NCI-H2171 (cell line): ENCODE results near the gene NAPSA.
"Not testable (repeated sequence)": the region's sequence is repeated elsewhere in the genome, so short reads cannot be mapped to it uniquely, and the experiment has no call there.

Source experiments
- DNase-seq: peaks from one replicate; lab custom pipeline; 2025; lab: John Stamatoyannopoulos, UW

The NAPSA gene

DNA sequence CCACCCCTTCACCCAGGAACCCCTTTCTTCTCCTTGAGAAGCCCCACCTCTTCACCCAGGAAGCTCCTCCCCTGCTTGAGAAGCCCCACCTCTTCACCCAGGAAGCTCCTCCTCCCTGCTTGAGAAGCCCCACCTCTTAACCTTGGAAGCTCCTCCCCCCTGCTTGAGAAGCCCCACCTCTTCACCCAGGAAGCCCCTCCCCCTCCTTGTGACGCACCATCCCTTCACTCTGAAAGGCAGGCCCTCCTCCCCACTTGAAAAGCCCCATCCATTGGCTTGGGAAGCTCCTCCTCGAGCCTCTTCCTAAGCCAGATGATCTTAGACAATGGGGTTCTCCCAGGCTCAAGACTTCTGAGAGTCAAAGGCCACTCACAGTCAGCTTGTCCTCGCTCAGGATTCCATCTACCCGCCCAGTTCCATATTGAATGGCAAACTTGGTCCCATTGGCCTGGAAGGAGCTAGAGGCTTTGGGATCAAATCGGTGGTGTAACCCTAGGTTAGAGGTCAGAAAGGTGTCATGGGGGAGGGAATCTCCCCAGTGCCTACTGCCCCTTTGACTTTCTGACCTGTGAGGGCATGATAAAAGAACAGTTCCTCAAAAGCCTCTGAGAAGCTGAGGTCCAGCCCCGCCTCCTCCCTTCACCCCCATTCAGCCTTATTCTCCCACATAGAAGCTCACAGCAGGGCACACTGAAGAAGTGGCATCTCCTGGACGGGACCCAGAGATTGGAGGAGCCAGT lies 4.0 kb downstream of the NAPSA start:
- no peak for DNase-seq

DNA sequence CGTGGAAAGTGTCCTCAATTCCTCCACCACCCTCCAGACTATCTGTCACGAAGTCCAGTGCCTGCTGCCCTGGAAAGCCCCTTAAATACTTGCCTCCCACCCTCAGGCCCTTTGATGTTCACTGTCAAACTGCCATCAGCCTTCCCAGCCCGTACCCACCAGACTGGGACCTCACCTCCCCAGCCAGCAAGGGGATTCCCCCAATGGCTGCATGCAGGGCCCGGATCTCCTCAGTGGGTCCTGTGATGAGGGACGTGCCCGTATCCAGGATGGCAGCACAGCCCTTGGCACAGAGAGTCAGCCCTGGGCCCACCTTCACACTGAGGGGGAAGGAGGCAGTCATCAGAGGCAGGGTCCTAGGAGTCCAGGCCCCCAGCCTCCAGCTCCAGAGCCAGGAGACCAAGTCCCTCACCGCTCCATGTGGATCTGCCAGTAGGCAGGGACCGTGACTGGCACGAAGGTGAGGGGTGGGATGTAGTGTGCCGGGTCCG lies 6.1 kb downstream of the NAPSA start:
- DNase-seq: no peak

DNA sequence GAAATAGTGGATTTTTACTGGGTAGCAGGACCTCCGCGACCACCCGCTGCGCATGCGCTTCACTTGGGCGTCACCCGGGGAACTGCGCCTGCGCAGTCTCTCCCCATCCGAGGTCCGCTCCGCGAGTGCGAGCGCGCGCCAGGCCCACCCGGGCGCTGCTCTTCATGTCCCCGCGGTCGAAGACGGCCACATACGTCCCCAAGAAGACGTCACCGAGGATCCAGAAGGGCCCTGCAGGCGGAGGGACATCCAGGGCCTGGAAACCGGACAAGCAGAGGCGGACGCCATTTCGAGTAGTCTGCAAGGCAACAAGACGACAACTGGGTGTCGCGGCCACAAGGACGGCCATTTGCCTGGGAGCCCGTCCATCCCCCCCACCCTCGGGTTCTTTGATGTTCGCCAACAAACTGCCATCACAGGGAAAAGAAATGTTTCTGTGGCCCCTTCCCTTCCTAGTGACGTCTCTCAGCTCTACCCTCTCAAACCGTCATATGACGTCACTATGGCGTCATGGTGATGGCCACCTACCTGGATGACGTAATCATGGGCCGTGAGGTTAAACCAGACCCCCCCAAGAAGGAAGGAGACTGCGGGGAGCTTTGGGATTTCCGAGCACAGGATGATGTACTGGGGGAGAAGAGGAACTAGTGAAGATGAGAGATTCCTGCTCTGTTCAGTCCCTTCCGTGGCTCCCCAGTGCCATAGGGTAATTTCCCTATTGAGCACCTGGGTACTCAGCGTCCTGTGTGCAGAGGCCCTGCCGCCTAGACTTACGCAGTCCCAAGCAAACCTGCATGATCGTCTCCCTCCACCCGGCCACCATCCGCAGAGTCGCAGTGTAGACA lies 6.7 kb downstream of the NAPSA start:
- DNase-seq: no peak

DNA sequence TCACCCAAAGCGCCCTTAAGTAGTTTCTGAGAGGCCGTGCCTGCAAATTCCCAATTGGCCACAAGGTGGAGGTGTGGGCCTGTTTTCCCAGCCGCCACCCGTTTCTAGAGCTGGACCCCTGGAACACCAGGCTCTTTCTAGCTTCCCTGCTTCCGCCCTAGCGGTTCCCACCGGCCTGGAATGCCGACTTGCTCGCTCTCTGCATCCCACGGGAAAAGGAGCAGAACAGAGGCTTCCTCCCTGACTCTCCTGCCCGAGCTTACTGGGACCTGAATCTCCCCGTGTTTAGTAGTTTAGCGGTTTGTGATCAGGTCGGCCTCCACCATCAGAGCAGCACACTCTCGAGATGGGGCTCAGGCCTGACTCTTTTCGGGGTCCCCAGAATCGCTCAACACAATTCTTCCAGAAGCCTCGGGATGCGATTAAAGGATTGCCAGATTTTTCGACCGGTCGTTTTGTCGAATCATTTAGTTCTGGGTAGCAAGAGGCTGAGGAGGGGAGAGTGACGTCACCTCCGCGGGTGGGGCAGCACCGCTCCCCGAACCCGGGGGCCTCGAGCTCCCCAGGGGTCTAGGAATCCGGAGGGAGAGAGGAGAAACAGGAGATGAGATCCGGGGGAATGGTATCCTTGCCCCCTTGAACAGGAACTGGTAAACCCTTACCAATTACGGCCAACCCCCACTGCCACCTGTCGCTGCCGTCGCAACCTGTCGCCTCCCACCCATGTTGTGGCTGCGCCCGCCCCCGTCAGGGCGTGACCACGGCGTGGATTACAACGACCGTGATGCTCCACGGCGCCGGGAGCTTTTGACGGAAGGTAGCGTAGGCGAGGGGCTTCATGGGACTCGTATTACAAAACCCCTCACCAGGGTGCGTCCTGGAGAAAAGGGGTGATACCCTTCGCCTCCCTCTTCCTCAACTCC lies 8.0 kb downstream of the NAPSA start:
- peak; percentile 70 for DNase-seq

DNA sequence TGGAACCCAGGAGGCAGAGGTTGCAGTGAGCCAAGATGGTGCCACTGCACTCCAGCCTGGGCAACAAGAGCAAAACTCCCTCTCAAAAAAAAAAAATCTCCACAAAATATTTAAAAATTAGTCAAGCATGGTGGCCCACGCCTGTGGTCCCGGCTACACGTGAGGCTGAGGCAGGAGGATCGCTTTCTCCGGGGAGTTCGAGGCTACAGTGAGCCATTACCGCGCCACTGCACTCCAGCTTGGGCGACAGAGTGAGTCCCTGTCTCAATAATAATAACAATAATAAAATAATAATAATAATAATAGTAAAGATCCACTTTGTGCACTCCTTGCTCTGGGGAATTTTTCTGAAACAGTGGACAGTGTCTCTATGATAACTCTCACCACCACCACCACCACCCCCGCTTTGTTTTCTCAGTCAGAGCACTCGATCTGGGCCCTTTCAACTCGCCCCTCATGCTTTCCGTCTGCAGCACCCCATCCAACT lies 8.7 kb downstream of the NAPSA start:
- no peak for DNase-seq

DNA sequence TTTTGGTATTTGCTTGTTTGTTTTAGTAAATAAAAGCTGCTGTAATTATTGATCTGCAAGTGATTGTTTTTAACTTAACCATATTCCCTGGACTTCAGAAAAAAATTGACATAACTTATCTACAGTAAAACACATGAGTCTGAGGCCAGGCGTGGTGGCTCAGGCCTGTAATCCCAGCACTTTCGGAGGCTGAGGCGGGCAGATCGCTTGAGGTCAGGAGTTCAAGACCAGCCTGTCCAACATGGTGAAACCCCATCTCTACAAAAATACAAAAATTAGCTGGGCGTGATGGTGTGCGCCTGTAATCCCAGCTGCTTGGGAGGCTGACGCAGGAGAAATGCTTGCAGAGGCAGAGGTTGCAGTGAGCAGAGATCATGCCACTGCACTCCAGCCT lies 12.0 kb downstream of the NAPSA start:
- not testable (repeated sequence) for DNase-seq

DNA sequence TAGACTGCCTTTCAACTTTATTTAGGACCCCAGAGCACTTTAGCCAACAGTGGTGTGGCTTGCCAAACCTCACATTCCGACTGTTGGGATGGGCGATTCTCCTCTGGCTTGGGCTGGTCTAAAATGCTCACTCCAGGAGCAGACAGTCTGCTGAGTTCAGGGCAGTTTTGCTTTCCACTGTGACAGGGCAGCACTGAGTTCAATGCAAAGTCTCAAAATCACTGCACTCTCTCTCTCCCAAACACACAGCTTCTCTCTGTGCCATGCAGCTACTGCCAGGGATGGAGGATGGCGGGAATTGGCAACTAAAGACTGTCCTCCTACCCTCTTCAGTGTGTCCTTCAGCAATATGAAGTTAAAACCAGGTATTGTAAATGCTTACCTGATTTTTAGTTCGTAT lies 13.2 kb downstream of the NAPSA start:
- DNase-seq: no peak

DNA sequence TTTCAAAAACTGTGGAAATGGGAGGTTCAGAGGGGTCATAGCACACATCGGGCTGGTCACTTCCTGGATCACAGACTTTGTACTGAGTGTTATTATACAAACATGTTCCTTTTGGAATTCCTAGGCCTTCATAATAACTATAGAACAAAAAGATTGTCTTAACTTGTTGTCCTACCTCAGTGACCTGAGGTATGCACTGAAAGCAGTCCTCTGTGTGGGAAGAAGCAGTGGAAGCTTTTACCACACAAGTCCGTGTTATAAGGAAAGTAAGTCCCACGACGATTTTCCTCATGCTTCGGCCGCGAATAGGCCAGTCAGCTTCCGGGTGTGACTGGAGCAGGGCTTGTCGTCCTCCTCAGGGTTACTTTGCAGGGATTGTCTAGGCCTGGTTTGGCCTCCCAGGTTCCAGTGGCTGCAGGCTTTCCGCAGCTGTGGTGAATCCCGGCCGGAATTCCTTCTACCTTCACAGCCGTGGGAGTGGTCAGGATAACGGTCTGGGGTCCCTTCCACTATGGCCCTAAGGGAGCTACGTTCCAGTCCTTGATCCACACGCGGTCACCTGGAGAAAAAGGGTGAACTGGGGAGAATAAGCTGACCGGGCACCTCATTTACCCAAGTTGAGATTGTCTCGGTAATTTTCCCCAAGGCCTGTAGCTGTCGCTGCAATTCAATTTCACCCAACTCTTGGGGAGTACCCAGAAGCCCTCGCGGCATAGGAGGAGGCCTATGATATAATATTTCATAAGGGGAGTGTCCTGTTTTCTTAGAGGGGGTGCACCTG lies 16.0 kb downstream of the NAPSA start:
- DNase-seq: no peak

DNA sequence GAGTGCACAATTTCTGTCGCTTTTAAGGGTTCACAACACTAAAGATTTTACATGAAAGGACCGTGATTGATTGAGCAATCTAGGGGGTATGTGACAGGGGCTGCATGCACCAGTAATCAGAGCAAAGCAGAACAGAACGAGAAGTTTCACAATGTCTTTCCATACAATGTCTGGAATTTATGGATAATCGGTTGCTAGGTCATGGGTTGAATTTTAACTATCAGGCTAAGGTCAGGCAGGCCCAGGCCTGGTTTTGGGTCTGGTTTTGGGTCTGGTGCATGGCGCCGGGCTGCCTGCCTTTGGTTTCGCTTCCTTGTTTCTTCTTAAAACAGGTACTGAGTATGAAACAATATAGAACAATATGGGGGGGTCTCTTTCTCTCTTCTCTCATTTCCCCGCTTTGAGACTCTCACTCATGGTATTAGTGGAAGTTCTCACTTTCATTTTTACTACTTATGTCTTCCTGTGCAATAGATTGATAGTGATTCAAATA lies 18.3 kb downstream of the NAPSA start:
- not testable (repeated sequence) for DNase-seq

DNA sequence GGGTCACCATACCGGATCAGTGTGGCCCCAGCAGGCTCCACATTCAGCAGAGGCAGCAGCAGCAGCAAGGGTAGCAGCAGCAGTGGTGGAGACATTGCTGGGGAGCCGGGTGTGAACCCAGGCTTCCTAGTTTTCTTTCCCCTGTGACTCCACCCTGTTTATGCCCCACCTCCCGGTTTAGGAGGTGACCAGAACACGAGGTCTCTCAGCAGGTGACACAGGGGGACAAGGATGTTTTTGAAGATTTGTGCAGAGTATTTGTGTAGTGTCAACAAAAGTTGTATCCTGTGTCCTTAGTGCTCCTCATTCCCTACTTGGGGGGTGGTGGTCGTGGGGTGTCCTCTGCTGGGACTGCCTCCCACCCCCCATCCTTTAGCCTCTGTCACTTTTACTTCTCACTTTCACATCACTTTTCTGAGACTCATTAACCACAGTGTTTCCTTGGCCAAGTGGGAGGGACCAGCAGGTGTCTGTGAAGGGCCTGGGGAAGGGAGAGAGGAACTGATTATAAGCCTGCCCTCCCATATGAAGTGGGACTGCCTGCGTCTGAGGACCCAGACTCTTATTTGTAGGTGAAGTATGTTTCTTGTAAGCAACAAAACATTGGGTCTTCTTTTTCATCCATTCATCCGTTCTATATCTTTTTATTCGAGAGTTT lies 20.6 kb downstream of the NAPSA start:
- DNase-seq: no peak

DNA sequence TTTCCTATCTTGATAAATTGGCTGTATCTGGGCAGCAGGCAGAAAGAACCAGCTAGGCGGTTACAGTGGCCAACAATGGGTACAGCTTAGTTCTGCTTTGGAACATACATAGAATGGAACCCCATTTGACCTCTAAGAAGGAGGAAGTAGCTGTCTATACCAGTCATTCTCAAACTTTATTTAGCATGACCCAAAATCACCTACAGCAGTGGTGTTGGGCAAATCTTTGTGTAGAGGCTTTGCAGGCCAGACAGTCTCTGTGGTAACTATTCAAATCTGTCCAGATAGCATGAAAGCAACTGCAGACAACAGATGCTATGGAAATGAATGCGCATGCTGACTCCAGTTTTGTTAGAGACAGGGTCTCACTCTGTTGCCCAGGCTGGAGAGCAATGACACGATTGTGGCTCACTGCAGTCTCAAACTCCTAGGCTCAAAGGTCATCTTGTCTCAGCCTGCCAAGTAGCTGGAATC lies 24.3 kb downstream of the NAPSA start:
- DNase-seq: no peak

DNA sequence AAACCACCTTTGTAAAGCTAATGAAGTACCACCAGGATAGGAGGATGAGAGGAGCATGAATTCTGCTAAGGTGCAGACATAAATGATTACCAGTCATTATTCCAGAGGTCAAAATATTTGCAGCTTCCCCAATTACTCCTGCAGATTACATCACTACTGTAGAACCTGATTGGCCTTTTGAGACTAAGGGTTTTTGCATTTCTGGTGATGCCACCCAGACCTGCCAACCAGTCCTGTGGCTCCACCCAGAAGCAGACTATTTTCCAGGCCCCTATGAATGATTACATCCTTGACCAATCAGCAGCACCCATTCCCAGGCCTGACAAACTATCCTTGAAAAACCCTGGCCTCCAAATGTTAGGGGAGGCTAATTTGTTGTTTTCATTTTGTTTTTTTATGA lies 25.1 kb downstream of the NAPSA start:
- DNase-seq: no peak

DNA sequence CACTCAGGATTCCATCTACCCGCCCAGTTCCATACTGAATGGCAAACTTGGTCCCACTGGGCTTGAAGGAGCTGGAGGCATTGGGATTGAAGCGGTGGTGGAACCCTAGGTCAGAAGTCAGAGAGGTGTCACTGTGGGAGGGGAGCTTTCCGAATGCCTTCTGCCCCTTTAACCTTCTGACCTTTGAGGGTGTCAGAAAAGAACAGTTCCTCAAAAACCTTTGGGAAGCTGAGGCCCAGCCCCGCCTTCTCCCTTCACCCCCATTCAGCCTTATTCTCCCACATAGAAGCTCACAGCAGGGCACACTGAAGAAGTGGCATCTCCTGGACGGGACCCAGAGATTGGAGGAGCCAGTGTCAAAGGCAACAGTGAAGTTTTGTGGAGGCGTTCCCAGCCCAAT lies 28.4 kb downstream of the NAPSA start:
- not testable (repeated sequence) for DNase-seq

DNA sequence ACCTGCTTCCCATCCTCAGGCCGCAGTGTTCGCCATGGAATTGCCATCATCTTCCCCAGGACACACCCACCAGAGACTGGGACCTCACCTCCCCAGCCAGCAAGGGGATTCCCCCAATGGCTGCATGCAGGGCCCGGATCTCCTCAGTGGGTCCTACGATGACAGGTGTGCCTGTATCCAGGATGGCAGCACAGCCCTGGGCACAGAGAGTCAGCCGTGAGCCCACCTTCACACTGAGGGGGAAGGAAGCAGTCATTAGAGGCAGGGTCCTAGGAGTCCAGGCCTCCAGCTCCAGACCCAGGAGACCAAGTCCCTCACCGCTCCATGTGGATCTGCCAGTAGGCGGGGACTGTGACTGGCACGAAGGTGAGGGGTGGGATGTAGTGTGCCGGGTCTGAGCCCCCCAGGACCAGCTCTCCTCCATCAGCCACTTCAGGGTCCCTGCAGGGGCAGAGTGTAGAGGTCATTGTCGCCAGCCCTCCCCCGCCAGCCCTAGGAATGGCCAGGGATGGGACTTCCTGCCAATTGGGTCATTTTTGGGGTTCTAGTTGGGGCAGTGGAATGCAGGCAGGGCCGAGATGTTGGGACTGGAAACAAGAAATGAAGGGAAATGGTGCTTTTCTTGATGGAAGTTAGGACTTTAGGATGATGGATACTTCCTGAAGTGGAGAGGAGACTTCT lies 30.6 kb downstream of the NAPSA start:
- no peak for DNase-seq

DNA sequence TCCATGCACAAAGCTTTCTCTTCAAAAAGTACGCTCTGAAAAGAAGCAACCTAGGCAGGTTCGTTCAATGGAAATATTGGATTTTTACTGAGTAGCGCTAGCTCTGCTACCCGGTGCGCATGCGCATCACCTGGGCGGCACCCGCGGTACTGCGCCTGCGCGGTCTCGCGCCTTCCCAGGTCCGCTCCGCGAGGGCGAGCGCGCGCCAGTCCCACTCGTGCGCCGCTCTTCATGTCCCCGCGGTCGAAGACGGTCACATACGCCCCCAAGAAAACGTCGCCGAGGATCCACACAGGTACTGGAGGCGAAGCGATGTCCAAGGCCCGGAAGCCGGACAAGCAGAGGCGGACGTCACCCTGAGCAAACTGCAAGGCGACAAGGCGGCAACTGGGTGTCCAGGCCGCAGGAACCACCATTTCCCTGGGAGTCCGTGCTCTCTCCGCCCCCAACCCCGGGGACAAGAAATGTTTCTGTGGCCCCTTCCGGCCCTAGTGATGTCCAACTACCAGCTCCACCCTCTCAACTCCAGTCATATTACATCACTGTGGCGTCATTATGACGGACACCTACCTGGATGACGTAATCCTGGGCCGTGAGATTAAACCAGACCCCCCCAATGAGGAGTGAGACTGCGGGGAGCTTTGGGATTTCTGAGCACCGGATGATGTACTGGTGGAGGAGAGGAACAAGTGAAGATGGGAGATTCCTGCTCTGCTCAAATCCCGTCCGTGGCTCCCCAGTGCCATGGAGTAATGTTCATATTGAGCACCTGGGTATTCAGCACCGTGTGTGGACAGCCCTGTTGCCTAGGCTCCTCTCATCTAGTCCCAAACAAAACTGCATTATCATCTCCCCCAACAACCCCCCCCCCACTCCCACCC lies 31.5 kb downstream of the NAPSA start:
- peak; percentile 70 for DNase-seq

DNA sequence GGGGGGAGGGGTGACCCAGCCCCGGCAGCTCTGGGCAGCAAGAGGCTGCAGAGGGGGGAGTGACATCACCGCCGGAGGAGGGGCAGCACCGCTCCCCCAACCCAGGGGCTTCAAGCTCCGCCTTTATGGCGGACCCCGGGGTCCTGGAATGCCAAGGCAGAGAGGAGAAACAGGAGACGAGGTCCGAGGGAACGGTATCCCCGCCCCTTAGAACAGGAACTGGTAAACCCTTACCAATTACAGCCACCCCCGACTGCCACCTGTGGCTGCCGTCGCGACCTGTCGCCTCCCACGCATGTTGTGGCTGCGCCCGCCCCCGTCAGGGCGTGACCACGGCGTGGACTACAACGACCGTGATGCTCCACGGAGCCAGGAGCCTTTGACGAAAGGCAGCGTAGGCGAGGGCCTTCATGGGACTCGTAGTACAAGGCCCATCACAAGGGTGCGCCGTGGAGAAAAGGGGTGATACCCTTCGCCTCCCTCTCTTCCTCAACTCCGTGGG lies 32.2 kb downstream of the NAPSA start:
- peak; percentile 83 for DNase-seq

DNA sequence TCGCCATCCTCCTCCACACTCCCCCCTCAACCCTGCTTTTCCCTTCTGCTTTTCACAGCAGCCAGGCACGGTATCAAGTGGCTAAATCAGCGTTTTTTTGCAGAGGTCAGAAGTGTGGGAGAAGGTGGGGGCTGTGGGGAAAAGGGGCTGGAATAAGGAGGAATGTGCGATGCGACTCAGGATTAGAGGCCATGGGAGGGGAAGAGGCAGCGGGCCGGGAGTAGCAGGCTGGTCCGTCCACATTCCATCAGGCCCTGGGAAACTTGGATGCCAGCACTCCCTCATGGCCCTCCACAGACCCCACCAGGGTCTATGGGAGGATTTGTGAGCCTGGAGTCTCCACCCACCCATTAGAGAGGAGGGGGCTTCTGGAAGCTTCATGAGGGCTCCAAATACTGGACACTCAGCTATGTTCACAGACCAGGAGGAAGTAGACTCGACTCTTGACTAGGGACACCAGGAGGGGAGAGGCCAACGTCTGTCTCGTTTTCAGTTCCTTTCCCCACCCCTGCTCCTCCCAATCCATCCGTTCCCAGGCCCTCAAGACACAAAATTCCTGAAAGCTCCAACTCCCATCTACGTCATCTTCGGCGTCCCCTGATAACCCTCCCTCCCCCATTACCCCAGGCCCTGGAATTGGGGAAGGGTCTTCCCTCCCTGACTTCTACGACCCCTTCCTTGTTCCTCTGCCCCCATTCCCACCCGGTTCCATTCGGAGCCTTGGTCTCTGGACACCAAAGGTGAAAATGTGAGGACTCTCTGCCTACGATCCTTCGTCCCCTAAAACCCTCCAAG lies 33.0 kb downstream of the NAPSA start:
- DNase-seq: no peak

DNA sequence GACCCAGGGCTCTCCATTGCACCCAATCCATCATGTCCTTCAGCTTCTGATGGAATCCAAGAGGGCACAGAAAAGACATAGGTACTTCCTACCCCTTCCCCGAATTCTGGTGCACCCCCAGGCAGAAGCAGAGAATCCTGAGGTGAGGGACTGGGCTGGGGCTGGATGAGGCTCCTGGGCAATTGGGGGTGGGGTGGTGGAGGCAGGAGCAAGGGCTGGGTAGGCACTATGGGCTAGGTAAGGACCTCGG lies 33.5 kb downstream of the NAPSA start:
- DNase-seq: no peak
